SH-SY5Y (cell line): ENCODE results near the gene UTP4.

Experiments
- GATA2 ChIP-seq: IDR thresholded peaks from 2 replicates; pipeline ENCODE4 v1.6.1; 2011; ENCODE audit warnings: mild to moderate bottlenecking, low read depth, low read length
- GATA3 ChIP-seq: IDR thresholded peaks from 2 replicates; pipeline ENCODE4 v1.6.1; 2011; ENCODE audit warnings: low read depth, mild to moderate bottlenecking, low read length, moderate library complexity

GRCh38 chr16:69188716-69189115, 56.3 kb downstream of the UTP4 start:
- TF ChIP-seq GATA2 (no peak), GATA3 (no peak)
